AG09319 (cell line): ENCODE data around the gene CCDC102B.

Experiments
- DNase-seq: peaks from one replicate; pipeline ENCODE4 v3.0.0-alpha.2; 2010; ENCODE audit warnings: low read depth; ENCODE audit errors: extremely low read depth
- TF ChIP-seq, protein P1 (sequence below): IDR thresholded peaks from 2 replicates; pipeline ENCODE4 v1.5.1; 2011; ENCODE audit warnings: low read depth, mild to moderate bottlenecking, inconsistent platforms, low read length, moderate library complexity

CCDC102B gene

GRCh38 chr18:69067048-69067447 lies 269.2 kb downstream of the CCDC102B start:
- TF ChIP-seq, protein P1, sequence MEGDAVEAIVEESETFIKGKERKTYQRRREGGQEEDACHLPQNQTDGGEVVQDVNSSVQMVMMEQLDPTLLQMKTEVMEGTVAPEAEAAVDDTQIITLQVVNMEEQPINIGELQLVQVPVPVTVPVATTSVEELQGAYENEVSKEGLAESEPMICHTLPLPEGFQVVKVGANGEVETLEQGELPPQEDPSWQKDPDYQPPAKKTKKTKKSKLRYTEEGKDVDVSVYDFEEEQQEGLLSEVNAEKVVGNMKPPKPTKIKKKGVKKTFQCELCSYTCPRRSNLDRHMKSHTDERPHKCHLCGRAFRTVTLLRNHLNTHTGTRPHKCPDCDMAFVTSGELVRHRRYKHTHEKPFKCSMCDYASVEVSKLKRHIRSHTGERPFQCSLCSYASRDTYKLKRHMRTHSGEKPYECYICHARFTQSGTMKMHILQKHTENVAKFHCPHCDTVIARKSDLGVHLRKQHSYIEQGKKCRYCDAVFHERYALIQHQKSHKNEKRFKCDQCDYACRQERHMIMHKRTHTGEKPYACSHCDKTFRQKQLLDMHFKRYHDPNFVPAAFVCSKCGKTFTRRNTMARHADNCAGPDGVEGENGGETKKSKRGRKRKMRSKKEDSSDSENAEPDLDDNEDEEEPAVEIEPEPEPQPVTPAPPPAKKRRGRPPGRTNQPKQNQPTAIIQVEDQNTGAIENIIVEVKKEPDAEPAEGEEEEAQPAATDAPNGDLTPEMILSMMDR, result no peak
- no peak for DNase-seq

DNA sequence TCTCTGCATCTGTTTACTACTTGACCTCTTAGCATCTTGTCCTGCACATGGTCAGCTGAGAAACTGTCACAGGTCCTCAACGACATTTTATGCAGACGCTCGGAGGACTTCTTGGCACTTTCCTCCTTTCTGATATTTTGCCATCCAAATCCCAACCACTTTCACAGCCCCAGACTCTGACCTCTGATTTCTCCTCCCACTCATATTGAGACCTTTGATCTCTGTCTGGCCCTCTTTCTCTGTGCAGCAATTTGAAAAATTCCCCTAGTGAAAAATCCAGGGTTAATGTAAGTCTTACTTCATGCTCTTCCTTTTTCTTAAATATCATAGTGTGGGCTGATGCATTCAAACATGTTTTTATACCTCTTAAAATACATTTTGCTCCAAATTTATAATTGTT lies 273.8 kb downstream of the CCDC102B start:
- TF ChIP-seq, protein P1, result no peak
- DNase-seq, result no peak

DNA sequence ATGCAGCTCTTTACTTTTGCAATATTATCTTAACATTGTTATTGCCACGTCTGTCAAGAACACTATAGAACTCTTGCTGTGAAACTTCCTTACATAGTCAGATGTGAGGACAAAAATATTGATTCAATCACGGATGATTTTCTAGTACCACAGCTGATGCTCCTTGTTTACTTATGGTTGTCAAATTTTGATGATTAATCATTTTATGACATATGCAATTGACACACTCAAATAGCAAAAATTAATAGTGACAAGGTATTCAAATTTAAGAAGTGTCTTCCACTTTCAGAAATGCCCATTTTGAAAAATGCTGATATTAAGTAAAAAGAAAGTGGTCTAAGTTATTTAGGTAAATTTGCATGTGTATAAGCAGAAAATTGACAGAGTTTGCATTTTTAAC lies 284.0 kb downstream of the CCDC102B start:
- TF ChIP-seq, protein P1, result no peak

DNA sequence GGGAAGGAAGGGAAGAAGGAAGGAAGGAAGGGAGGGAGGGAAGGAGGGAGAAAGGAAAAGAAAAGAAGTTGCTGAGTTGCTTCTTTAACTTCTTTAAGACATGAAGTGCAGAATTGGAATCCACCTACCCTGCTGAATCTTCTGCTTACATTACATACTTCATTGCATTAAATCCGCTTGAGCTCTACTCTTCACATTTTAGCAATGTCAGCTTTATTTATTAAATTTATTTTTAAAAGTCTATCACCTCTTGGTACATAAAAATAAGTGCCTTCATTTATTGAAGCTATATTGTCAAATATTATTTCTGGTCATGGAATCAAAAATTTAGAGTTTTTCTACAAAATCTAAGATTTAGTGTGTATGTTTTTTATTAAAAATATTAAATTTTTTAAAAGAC lies 284.6 kb downstream of the CCDC102B start:
- TF ChIP-seq, protein P1, result no peak

More for the DNA sequence above, 284.0 kb downstream of the CCDC102B start:
- DNase-seq, result no peak

DNA sequence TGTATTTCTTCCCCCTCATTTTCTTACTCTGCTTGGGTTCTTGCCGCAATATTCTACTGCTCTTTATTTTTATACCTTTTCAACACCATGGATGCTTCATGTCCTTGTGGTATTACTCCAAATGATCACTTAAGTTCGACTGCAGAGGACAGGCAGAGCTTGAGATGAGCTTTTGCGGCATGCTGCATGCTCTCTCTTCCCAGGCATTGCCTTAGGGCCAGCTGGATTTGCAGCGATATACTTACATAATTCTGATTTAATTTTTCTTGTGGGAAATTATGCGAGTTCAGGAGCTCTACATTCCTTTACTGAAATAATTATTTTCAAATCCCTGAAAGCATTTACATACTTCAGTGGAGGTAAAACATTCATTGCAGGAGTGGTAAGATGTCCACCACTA lies 288.1 kb downstream of the CCDC102B start:
- DNase-seq, result no peak

More for the DNA sequence above, 284.6 kb downstream of the CCDC102B start:
- no peak for DNase-seq

DNA sequence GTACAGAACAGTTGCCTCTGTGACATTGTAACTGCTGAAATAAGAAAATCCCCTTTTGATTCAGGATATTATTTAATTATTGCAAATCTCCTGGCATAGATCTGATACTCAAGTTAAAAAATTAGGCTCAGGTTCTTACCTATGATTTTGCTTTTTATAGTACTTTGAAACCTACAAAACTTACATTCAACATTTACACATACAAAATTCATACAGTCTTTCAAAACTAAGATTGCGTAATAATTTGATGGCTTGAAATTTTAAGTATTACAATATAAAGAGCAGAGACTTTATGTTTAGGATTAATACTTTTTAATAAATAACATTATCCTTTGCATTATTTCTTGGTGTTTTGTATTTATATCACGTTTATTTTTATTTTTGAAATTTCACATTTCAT lies 291.1 kb downstream of the CCDC102B start:
- no peak for DNase-seq
- TF ChIP-seq, protein P1, result no peak

More for the DNA sequence above, 288.1 kb downstream of the CCDC102B start:
- TF ChIP-seq, protein P1, result no peak

DNA sequence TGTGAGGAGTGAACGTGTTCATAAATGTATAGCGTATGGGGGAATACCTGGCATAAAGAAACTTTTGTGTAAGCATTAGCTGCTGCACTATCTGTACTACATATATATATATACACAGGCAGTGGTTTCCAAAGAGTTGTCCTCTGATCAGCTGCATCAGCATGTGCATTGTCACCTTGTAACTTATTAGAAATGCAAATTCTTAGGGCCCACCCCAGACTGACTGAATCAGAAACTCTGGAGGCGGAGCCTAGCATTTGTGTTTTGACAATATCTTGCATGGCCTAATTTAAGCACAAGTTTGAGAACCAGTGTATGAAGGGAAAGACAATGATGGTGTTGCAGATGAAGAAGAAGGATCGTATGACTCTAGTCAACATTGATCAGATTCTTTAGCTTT lies 299.5 kb downstream of the CCDC102B start:
- TF ChIP-seq, protein P1, result no peak
- DNase-seq, result no peak
